ENCODE data around the gene ANTXR1. TPM values are rescaled to one million over a fixed set of nuclear protein-coding genes. Genes with fewer than 3 reads are reported as not detected.
A peak's percentile ranks its signal among the peaks of the same experiment; 100 is the strongest.

Gene ANTXR1
- total and polyA plus RNA-seq, 5 donors from 2014 or later, result not detected

DNA sequence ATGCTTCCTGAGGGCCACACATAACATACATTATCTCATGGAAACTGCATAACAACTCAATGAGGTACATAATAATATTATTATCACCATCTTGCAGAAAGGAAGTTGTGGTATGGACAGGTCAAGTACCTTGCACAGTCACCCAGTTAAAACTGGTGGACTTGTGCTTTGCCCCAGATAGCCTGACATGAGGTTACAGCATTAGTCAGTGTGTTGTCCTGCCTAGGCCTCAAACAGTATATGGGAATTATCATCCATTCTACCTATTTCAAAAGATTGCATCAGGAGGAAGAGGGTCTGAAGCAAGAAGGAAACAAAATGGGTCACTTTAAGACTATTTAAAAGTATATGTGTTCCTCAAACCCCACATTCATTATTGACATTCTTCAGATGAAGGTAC, 5.4 kb upstream of the ANTXR1 start:
- Histone ChIP-seq H3K36me3 (ENCODE audit: control insufficient read depth, insufficient read depth, low read length) (no peaks in the 10 kb centered on the region), H3K4me1 (ENCODE audit: control insufficient read depth, insufficient read depth, low read length, poor library complexity, severe bottlenecking) (no peaks in the 10 kb centered on the region), H3K9me3 (ENCODE audit: control insufficient read depth in 2 of 2, low read length in 2 of 2) (peaks cover 0 to 2% of the 10 kb centered on the region in 2 experiments), H3K4me3 (ENCODE audit: low read depth, low read length) (no peak overlapping the region), H3K27ac (ENCODE audit: insufficient read depth, low read length, poor library complexity, severe bottlenecking) (no peak overlapping the region), H3K27me3 (ENCODE audit: control insufficient read depth, insufficient read depth, low read length) (peaks cover 20% of the 10 kb centered on the region)
- peaks cover 51% of the 10 kb centered on the region for H3K27me3 Mint-ChIP-seq
- H3K9me3 Mint-ChIP-seq, result peaks cover 0 to 7% (median 1%) of the 10 kb centered on the region in 7 donors
- DNase-seq, result no peak
- H3K27ac Mint-ChIP-seq, result no peak overlapping the region
- no peak for ATAC-seq (ENCODE audit: low read depth in 2 of 2)
- H3K36me3 Mint-ChIP-seq, result no peaks in the 10 kb centered on the region
- no peak overlapping the region for H3K4me3 Mint-ChIP-seq
- H3K4me1 Mint-ChIP-seq, result peaks cover 0 to 3% (median 2%) of the 10 kb centered on the region in 4 donors

DNA sequence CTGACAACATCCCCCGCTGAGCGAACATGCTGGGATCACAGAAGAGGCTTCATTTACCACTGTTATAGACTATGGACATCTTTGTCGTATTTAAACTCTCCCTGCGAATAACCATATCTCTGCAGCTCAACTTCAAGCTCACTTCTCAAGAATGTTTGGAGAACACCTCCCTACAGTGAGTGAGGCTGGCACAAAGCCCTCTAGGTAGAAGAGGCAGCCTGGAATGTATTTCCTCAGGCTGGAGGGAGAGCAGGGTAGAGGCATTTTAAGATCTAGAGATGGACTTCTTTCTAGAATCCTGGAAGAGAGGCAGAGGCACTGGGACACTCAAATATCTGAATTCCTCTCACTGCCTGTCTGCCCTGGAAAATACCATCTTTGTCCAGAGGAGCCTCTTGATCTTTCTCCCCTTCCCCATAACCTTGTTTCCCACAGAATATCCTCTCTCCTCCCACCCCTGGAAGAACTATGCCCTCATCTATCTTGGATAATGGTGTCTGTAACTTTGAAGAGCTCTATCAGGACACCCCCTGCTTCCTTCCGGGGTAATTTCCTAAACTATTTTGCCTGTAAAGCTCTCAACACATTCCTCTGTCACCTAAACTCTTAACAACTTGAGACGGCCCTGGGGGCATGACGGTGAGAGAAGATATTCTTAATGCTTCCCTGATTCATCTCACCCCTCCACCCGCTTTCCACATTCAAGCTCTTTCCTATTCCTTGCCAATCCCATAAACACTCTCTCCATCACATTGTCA, 2.4 kb upstream of the ANTXR1 start:
- H3K36me3 ChIP-seq (ENCODE audit: control insufficient read depth, insufficient read depth, low read length), result no peaks in the 10 kb centered on the region
- Mint-ChIP-seq H3K27me3 (peaks cover 66% of the 10 kb centered on the region), H3K4me1 (peaks cover 0 to 20% (median 9%) of the 10 kb centered on the region in 4 donors), H3K4me3 (no peak overlapping the region), H3K27ac (peak overlapping the region in 1 of 3 donors; percentile 57), H3K9me3 (peaks cover 0 to 1% (median 0%) of the 10 kb centered on the region in 7 donors), H3K36me3 (no peaks in the 10 kb centered on the region)
- DNase-seq (no peak), ATAC-seq (ENCODE audit: low read depth in 2 of 2) (no peak)
- H3K4me1 ChIP-seq (ENCODE audit: control insufficient read depth, insufficient read depth, low read length, poor library complexity, severe bottlenecking), result peaks cover 15% of the 10 kb centered on the region
- H3K27me3 ChIP-seq (ENCODE audit: control insufficient read depth, insufficient read depth, low read length), result peaks cover 28% of the 10 kb centered on the region
- H3K4me3 ChIP-seq (ENCODE audit: low read depth, low read length), result no peak overlapping the region
- no peak overlapping the region for H3K27ac ChIP-seq (ENCODE audit: insufficient read depth, low read length, poor library complexity, severe bottlenecking)
- H3K9me3 ChIP-seq (ENCODE audit: control insufficient read depth in 2 of 2, low read length in 2 of 2), result no peaks in the 10 kb centered on the region

DNA sequence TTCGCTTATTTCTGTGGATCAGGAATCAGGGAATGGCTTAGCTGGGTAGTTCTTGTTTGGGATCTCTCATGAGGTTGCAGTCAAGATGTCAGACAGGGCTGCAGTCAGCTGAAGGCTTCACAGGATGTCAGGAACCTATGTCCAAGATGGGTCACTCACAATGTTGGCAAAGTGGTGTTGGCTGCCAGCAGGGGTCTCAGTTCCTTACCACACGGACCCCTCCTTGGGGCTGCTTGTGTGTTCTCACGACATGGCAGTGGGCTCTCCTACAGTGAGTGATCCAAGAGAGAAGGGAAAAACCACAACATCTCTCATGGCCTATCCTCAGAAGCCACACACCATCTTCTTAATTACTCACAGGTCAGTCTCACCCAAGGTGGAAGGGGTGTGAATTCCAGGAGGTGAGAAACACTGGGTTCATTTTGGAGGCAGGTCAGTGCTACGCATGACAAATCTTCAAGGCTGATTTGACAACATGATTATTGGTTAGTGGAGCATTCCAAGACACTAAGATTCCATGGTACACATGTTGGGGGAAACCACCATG, 1.3 kb upstream of the ANTXR1 start:
- H3K27ac ChIP-seq (ENCODE audit: insufficient read depth, low read length, poor library complexity, severe bottlenecking), result no peak overlapping the region
- H3K9me3 Mint-ChIP-seq, result peaks cover 0 to 1% (median 0%) of the 10 kb centered on the region in 7 donors
- H3K4me3 ChIP-seq (ENCODE audit: low read depth, low read length), result no peak overlapping the region
- DNase-seq, result no peak
- no peak overlapping the region for H3K27ac Mint-ChIP-seq
- H3K9me3 ChIP-seq (ENCODE audit: control insufficient read depth in 2 of 2, low read length in 2 of 2), result no peaks in the 10 kb centered on the region
- H3K36me3 Mint-ChIP-seq, result no peaks in the 10 kb centered on the region
- peaks cover 65% of the 10 kb centered on the region for H3K27me3 Mint-ChIP-seq
- no peaks in the 10 kb centered on the region for H3K36me3 ChIP-seq (ENCODE audit: control insufficient read depth, insufficient read depth, low read length)
- peak overlapping the region in 3 of 4 donors; percentile 19 to 82 (median 51) for H3K4me3 Mint-ChIP-seq
- H3K27me3 ChIP-seq (ENCODE audit: control insufficient read depth, insufficient read depth, low read length), result peaks cover 24% of the 10 kb centered on the region
- peaks cover 0 to 20% (median 9%) of the 10 kb centered on the region in 4 donors for H3K4me1 Mint-ChIP-seq
- ATAC-seq (ENCODE audit: low read depth in 2 of 2), result no peak
- H3K4me1 ChIP-seq (ENCODE audit: control insufficient read depth, insufficient read depth, low read length, poor library complexity, severe bottlenecking), result peaks cover 15% of the 10 kb centered on the region

DNA sequence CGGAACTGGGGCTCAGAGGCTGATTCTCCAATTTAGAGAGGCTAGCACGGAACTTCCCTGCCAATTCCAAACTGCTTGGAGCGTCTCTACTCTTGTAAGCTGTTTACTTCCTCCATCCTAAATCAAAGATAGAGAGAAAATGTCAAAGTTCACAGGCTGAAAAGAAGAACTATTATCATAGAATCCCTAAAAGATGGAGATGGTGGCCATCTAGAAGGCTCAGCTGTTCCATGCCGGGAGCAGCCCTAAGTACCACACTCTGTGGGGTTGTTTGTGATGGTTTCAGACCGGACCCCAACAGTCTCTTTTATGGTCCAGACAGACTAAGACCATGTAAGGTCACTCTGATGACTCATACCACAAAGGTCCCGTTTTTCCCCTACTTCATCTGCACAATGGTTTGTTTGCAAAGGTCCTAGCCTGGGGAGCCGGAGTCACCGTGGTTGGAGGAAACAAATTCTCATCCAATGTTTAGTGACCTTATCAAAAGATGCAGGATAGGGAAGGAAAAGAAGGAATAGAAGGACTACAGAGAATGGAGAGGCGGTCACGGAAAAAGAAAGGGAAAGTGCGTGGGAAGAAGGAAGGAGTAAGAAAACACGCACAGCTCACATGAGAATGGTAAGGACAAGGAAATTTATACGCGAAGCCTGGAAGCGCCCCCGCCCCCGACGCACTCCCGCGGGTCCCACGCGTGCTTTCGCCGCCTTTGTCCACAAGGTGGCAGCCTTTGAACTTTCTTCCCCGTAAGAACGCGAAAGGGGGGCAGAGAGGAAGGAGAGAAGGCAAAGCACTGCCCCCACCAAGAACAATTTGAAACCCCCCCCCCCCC, 453 bp upstream of the ANTXR1 start:
- H3K4me3 Mint-ChIP-seq, result peak overlapping the region; percentile 79 to 90 (median 81)
- H3K36me3 ChIP-seq (ENCODE audit: control insufficient read depth, insufficient read depth, low read length), result no peaks in the 10 kb centered on the region
- peaks cover 15% of the 10 kb centered on the region for H3K4me1 ChIP-seq (ENCODE audit: control insufficient read depth, insufficient read depth, low read length, poor library complexity, severe bottlenecking)
- H3K27me3 Mint-ChIP-seq, result peaks cover 71% of the 10 kb centered on the region
- no peak overlapping the region for H3K27ac Mint-ChIP-seq
- H3K4me3 ChIP-seq (ENCODE audit: low read depth, low read length), result peak overlapping the region; percentile 23
- ATAC-seq (ENCODE audit: low read depth in 2 of 2), result no peak
- DNase-seq, result peak; percentile 8 to 44 (median 26)
- H3K36me3 Mint-ChIP-seq, result no peaks in the 10 kb centered on the region
- peaks cover 31% of the 10 kb centered on the region for H3K27me3 ChIP-seq (ENCODE audit: control insufficient read depth, insufficient read depth, low read length)
- no peak overlapping the region for H3K27ac ChIP-seq (ENCODE audit: insufficient read depth, low read length, poor library complexity, severe bottlenecking)
- H3K9me3 ChIP-seq (ENCODE audit: control insufficient read depth in 2 of 2, low read length in 2 of 2), result no peaks in the 10 kb centered on the region
- peaks cover 0 to 1% (median 0%) of the 10 kb centered on the region in 7 donors for H3K9me3 Mint-ChIP-seq
- H3K4me1 Mint-ChIP-seq, result peaks cover 0 to 20% (median 9%) of the 10 kb centered on the region in 4 donors

DNA sequence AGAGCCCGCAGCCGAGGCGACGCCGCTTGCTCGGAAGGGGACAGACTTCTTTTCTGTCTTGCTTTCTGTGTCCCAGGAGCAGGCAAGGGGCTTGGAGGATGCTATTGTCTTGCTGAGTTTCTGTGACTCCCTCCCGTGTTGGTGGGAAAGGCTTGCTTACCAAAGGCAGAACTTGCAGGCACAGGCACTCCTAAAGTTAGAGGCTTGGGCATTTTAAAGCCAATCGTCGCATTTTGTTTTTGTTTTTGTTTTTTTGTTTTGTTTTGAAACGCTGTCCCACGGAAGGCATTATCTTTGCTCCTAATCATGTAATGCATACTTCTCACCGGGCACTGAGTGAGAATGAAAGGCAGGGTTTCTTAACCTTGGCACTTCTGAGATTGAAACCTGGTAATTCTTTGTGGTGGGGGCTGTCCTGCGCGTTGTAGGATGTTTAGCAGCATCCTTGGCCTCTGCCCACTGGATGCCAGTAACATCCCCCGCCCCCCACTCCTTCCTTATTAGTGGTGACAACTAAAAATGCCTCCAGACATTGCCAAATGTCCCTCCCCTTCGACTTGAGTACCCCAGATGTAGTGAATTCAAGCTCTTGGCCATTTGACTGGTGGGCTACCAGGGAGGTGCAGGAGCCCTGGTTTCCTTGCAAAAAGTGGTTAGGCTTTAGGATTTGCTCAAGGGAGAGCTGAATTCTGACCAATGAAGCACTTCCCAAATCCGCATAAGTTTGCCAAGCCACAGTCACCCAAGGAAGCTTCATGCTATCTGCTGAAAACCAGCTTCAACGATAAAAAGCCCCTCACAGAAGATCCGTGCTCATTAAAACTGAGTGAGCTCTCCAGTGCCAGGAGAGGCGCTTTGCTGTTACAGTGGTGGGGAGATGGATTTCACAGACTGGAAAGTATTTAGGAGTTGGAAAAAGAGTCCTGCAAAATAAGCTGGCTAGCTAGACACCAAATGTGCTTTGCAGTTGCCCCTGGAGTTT, 1.2 kb downstream of the ANTXR1 start:
- Histone ChIP-seq H3K36me3 (ENCODE audit: control insufficient read depth, insufficient read depth, low read length) (no peaks in the 10 kb centered on the region), H3K4me3 (ENCODE audit: low read depth, low read length) (peak overlapping the region; percentile 16), H3K27ac (ENCODE audit: insufficient read depth, low read length, poor library complexity, severe bottlenecking) (no peak overlapping the region), H3K4me1 (ENCODE audit: control insufficient read depth, insufficient read depth, low read length, poor library complexity, severe bottlenecking) (peaks cover 15% of the 10 kb centered on the region), H3K9me3 (ENCODE audit: control insufficient read depth in 2 of 2, low read length in 2 of 2) (no peaks in the 10 kb centered on the region), H3K27me3 (ENCODE audit: control insufficient read depth, insufficient read depth, low read length) (peaks cover 30% of the 10 kb centered on the region)
- ATAC-seq (ENCODE audit: low read depth in 2 of 2) (no peak), DNase-seq (no peak)
- Mint-ChIP-seq H3K27ac (peak overlapping the region in 1 of 3 donors; percentile 35), H3K9me3 (peaks cover 0 to 1% (median 0%) of the 10 kb centered on the region in 7 donors), H3K4me3 (peak overlapping the region; percentile 23 to 79 (median 48)), H3K27me3 (peaks cover 79% of the 10 kb centered on the region), H3K4me1 (peaks cover 0 to 20% (median 9%) of the 10 kb centered on the region in 4 donors), H3K36me3 (no peaks in the 10 kb centered on the region)

DNA sequence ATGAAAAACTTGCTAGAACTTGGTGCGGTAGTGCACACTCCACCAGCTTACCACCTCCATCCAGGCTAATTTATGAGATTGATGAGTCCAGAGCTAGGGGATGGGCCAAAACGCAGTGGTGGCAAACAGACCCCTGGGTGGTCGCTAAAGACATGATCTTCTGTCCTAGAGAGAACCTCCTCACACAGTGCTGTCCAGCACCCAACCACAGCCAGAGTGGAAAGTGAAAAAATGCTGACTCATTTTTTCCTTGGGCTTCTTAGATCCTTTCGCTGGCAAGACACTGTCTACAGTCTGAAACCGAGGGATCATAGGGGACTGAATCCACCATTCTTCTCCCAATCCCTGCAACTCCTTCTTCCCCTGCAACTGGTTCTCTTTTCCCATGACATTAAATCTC, 4.1 kb downstream of the ANTXR1 start:
- H3K36me3 ChIP-seq (ENCODE audit: control insufficient read depth, insufficient read depth, low read length), result no peaks in the 10 kb centered on the region
- H3K4me3 ChIP-seq (ENCODE audit: low read depth, low read length), result no peak overlapping the region
- H3K4me1 Mint-ChIP-seq, result peaks cover 0 to 20% (median 9%) of the 10 kb centered on the region in 4 donors
- ATAC-seq (ENCODE audit: low read depth in 2 of 2) (no peak), DNase-seq (no peak)
- peaks cover 27% of the 10 kb centered on the region for H3K27me3 ChIP-seq (ENCODE audit: control insufficient read depth, insufficient read depth, low read length)
- no peak overlapping the region for H3K27ac Mint-ChIP-seq
- H3K27ac ChIP-seq (ENCODE audit: insufficient read depth, low read length, poor library complexity, severe bottlenecking), result no peak overlapping the region
- H3K36me3 Mint-ChIP-seq, result no peaks in the 10 kb centered on the region
- H3K4me3 Mint-ChIP-seq, result no peak overlapping the region
- H3K9me3 Mint-ChIP-seq, result no peaks in the 10 kb centered on the region
- H3K27me3 Mint-ChIP-seq, result peaks cover 68% of the 10 kb centered on the region
- peaks cover 15% of the 10 kb centered on the region for H3K4me1 ChIP-seq (ENCODE audit: control insufficient read depth, insufficient read depth, low read length, poor library complexity, severe bottlenecking)
- no peaks in the 10 kb centered on the region for H3K9me3 ChIP-seq (ENCODE audit: control insufficient read depth in 2 of 2, low read length in 2 of 2)

DNA sequence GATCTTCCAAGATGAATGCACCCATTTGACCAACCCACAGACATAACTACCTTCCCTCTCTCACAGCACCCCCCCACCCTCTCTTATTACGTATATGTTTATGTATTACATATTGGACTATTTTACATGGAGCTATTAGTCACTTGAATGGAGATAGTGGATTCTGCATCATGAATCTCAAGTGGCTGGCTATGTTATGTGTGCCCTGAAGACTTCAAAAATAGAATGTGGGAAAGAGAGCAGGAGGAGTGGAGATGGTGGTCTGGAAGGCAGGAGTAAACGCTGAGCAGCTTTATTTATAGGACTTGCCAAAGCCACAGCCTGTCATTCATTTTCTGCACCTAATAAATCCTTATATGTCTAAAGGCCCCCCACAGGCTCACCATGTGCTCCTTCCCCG, 4.9 kb downstream of the ANTXR1 start:
- H3K27ac Mint-ChIP-seq, result no peak overlapping the region
- ATAC-seq (ENCODE audit: low read depth in 2 of 2) (no peak), DNase-seq (no peak)
- H3K27me3 Mint-ChIP-seq, result peaks cover 61% of the 10 kb centered on the region
- H3K27me3 ChIP-seq (ENCODE audit: control insufficient read depth, insufficient read depth, low read length), result peaks cover 26% of the 10 kb centered on the region
- no peaks in the 10 kb centered on the region for H3K36me3 ChIP-seq (ENCODE audit: control insufficient read depth, insufficient read depth, low read length)
- no peaks in the 10 kb centered on the region for H3K36me3 Mint-ChIP-seq
- H3K9me3 ChIP-seq (ENCODE audit: control insufficient read depth in 2 of 2, low read length in 2 of 2), result no peaks in the 10 kb centered on the region
- H3K4me3 ChIP-seq (ENCODE audit: low read depth, low read length), result no peak overlapping the region
- no peaks in the 10 kb centered on the region for H3K9me3 Mint-ChIP-seq
- H3K4me1 Mint-ChIP-seq, result peaks cover 0 to 15% (median 5%) of the 10 kb centered on the region in 4 donors
- H3K4me1 ChIP-seq (ENCODE audit: control insufficient read depth, insufficient read depth, low read length, poor library complexity, severe bottlenecking), result peaks cover 12% of the 10 kb centered on the region
- no peak overlapping the region for H3K4me3 Mint-ChIP-seq
- no peak overlapping the region for H3K27ac ChIP-seq (ENCODE audit: insufficient read depth, low read length, poor library complexity, severe bottlenecking)

Data from CD4-positive, CD25-positive, alpha-beta regulatory T cell (primary cell).